RWPE2 (cell line): ENCODE data around the gene LILRB2.
"Not testable (repeated sequence)": the region's sequence is repeated elsewhere in the genome, so short reads cannot be mapped to it uniquely, and the experiment has no call there.

ENCODE experiments used
- ATAC-seq: fragments of 200-7000 bp; cut with Tn5 transposase; 3 replicates; pipeline ENCODE4 v1.9.1; 2021; ENCODE audit warnings: low read depth
- DNase-seq: peaks from one replicate; pipeline ENCODE4 v3.0.0-alpha.2; 2020; ENCODE audit warnings: low spot score
- H3K27ac ChIP-seq: fragments of 450-650 bp; 2 replicates; pipeline ENCODE4 v1.5.1; 2017; ENCODE audit warnings: mild to moderate bottlenecking; ENCODE audit not compliant: poor library complexity, severe bottlenecking
- H3K27me3 ChIP-seq: fragments of 250-450 bp; sonication (Bioruptor Pico); 2 replicates; pipeline ENCODE4 v1.5.1; 2021; ENCODE audit warnings: mild to moderate bottlenecking, moderate library complexity; ENCODE audit not compliant: insufficient read depth, poor library complexity, severe bottlenecking
- H3K36me3 ChIP-seq: fragments of 250-450 bp; sonication (Bioruptor Pico); 2 replicates; pipeline ENCODE4 v1.5.1; 2020; ENCODE audit warnings: low read depth, mild to moderate bottlenecking, moderate library complexity
- H3K4me1 ChIP-seq: fragments of 250-450 bp; sonication (Bioruptor Pico); 2 replicates; pipeline ENCODE4 v1.5.1; 2021; ENCODE audit warnings: mild to moderate bottlenecking, moderate library complexity; ENCODE audit not compliant: insufficient read depth, poor library complexity, severe bottlenecking
- H3K4me3 ChIP-seq: fragments of 250-450 bp; sonication (Bioruptor Pico); 2 replicates; pipeline ENCODE4 v1.5.1; 2021; ENCODE audit warnings: mild to moderate bottlenecking, moderate library complexity; ENCODE audit not compliant: severe bottlenecking
- H3K9me3 ChIP-seq: fragments of 250-450 bp; sonication (Bioruptor Pico); 2 replicates; pipeline ENCODE4 v1.5.1; 2021; ENCODE audit warnings: mild to moderate bottlenecking, moderate library complexity; ENCODE audit not compliant: severe bottlenecking
- CTCF ChIP-seq: fragments of 450-650 bp; IDR thresholded peaks from one replicate; pipeline ENCODE4 v1.5.1; 2017; ENCODE audit warnings: mild to moderate bottlenecking, moderate library complexity; ENCODE audit not compliant: poor library complexity, severe bottlenecking

The LILRB2 gene

GRCh38 chr19:54281007-54281728 is at the start of gene LILRB2:
TSS of gene LILRB2 (minus strand) at chr19:54281110. CDS start at chr19:54280496, 614 bp downstream.
- Histone ChIP-seq H3K36me3 (no peaks in the 10 kb centered on the region), H3K27me3 (peaks cover 2% of the 10 kb centered on the region), H3K27ac (no peak within 1 kb of the TSS), H3K4me1 (no peaks in the 10 kb centered on the region), H3K4me3 (no peak within 1 kb of the TSS), H3K9me3 (no peaks in the 10 kb centered on the region)
- DNase-seq (no peak), ATAC-seq (no peak)
- TF ChIP-seq CTCF = no peak

GRCh38 chr19:54329476-54330165 is 48.7 kb upstream of the LILRB2 start:
- H3K4me1 ChIP-seq = no peaks in the 10 kb centered on the region
- ATAC-seq (no peak), DNase-seq (no peak)
- peaks cover 3% of the 10 kb centered on the region for H3K27me3 ChIP-seq
- no peak overlapping the region for H3K4me3 ChIP-seq
- no peak overlapping the region for H3K27ac ChIP-seq
- TF ChIP-seq CTCF = no peak
- no peaks in the 10 kb centered on the region for H3K9me3 ChIP-seq
- H3K36me3 ChIP-seq = no peaks in the 10 kb centered on the region

GRCh38 chr19:54328781-54329180 is 47.9 kb upstream of the LILRB2 start:
- not testable (repeated sequence) for H3K4me3 ChIP-seq, H3K9me3 ChIP-seq, DNase-seq, ATAC-seq, H3K4me1 ChIP-seq, H3K27ac ChIP-seq, H3K36me3 ChIP-seq, H3K27me3 ChIP-seq

- no peaks in the 10 kb centered on the region for H3K36me3 ChIP-seq
- H3K9me3 ChIP-seq = no peaks in the 10 kb centered on the region
- H3K4me3 ChIP-seq = no peak overlapping the region
- no peak for DNase-seq
- no peaks in the 10 kb centered on the region for H3K4me1 ChIP-seq
- no peak for TF ChIP-seq CTCF
- no peak overlapping the region for H3K27ac ChIP-seq
- no peak for ATAC-seq
- peaks cover 3% of the 10 kb centered on the region for H3K27me3 ChIP-seq
Measured at GRCh38 chr19:54325631-54326030, 44.7 kb upstream of the LILRB2 start.

- Histone ChIP-seq H3K27ac (no peak overlapping the region), H3K27me3 (peaks cover 3% of the 10 kb centered on the region), H3K4me1 (no peaks in the 10 kb centered on the region), H3K4me3 (no peak overlapping the region), H3K36me3 (no peaks in the 10 kb centered on the region), H3K9me3 (no peaks in the 10 kb centered on the region)
- DNase-seq (no peak), ATAC-seq (0 out of 3 replicates have a peak, but pooled peaks have one; percentile 29)
- TF ChIP-seq CTCF = peak; percentile 89
Measured at GRCh38 chr19:54325194-54325621, 44.3 kb upstream of the LILRB2 start.
